HepG2 (cell line): ENCODE data around the gene EPHA3. TPM values are rescaled to one million over a fixed set of nuclear protein-coding genes. Genes with fewer than 3 reads are reported as not detected.

Experiments
- ATAC-seq: fragments of 200-7000 bp; cut with Tn5 transposase; 3 replicates; pipeline ENCODE4 v1.9.1; 2020; ENCODE audit warnings: mild to moderate bottlenecking, moderate library complexity
- BruUV-seq: library from RNA; stranded (reverse); fragments of 400-500 nt; replicated peaks from 2 replicates; lab custom pipeline; 2021; lab: Mats Ljungman, UMichigan
- CTCF ChIA-PET: fragments of 300-600 bp; formaldehyde crosslinking; extraction: SDS; loops from one replicate; lab custom pipeline; 2021; ENCODE audit warnings: low total read pairs, inconsistent platforms, low intra/inter-chr PET ratio; lab: Yijun Ruan, JAX
- POLR2A ChIA-PET: fragments of 350-600 bp; sonication (Branson Sonifier 250); formaldehyde crosslinking; loops from one replicate; lab custom pipeline; 2020; ENCODE audit warnings: antibody characterized with exemption, inconsistent platforms; lab: Yijun Ruan, JAX
- DNase-seq: peaks from one replicate; pipeline ENCODE4 v3.0.0-alpha.2; 2015; ENCODE audit warnings: low spot score
- FAIRE-seq: peaks from 3 replicates; lab custom pipeline; 2011; peaks lifted over from hg19 to GRCh38; lab: Jason Lieb, UNC
- H2AFZ ChIP-seq: one replicate; pipeline ENCODE4 v1.6.1; 2011; ENCODE audit warnings: low read length, inconsistent platforms
- H3K27ac ChIP-seq: fragments of 300-600 bp; 3 replicates; pipeline ENCODE4 v1.8.0; 2011; ENCODE audit warnings: mixed run types, mild to moderate bottlenecking, mixed read lengths, low read length, inconsistent platforms; ENCODE audit not compliant: insufficient read depth; ENCODE audit errors: extremely low read length
- H3K27me3 ChIP-seq, 2 experiments: fragments of 200-600 bp in 1 of 2; 2 replicates in 1 of 2; 3 replicates in 1 of 2; pipeline versions ENCODE4 v1.6.0 to v1.8.0; 2011; ENCODE audit warnings: low read length in 2 of 2, mild to moderate bottlenecking in 2 of 2, moderate library complexity in 2 of 2, inconsistent platforms in 1 of 2; ENCODE audit not compliant: insufficient read depth in 2 of 2, control insufficient read depth in 1 of 2
- H3K36me3 ChIP-seq, 2 experiments: fragments of 200-600 bp in 1 of 2; replicated peaks in 1 of 2; 2 replicates in 1 of 2; 3 replicates in 1 of 2; pipeline versions ENCODE4 v1.5.1 to v1.8.0; 2011; ENCODE audit warnings: low read length in 2 of 2, inconsistent platforms in 1 of 2; ENCODE audit not compliant: insufficient read depth in 2 of 2, control insufficient read depth in 1 of 2
- H3K4me1 ChIP-seq: 2 replicates; pipeline ENCODE4 v1.5.1; 2012; ENCODE audit warnings: low read length, inconsistent platforms; ENCODE audit not compliant: insufficient read depth
- H3K4me2 ChIP-seq: 2 replicates; pipeline ENCODE4 v1.6.0; 2011; ENCODE audit warnings: low read depth, low read length, inconsistent platforms
- H3K4me3 ChIP-seq, 3 experiments: fragments of 200-600 bp in 1 of 3; sonication (generic), shearing (Covaris generic) in 1 of 3; replicated peaks in 1 of 3; 2 replicates each; pipeline ENCODE4 v1.5.1; 2011 to 2016; ENCODE audit warnings: low read length in 3 of 3, inconsistent platforms in 2 of 3, low read depth in 2 of 3, mild to moderate bottlenecking in 2 of 3, control low read depth in 1 of 3, mixed read lengths in 1 of 3; ENCODE audit not compliant: insufficient read depth in 1 of 3
- H3K79me2 ChIP-seq: one replicate; pipeline ENCODE4 v1.6.1; 2011; ENCODE audit warnings: low read length, inconsistent platforms; ENCODE audit not compliant: insufficient read depth
- H3K9ac ChIP-seq: 2 replicates; pipeline ENCODE4 v1.6.0; 2011; ENCODE audit warnings: mild to moderate bottlenecking, low read depth, low read length, inconsistent platforms; ENCODE audit not compliant: insufficient read depth
- H3K9me3 ChIP-seq: 2 replicates; pipeline ENCODE4 v1.5.1; 2012; ENCODE audit warnings: mild to moderate bottlenecking, low read length
- H4K20me1 ChIP-seq: 2 replicates; pipeline ENCODE4 v1.6.0; 2011; ENCODE audit warnings: inconsistent platforms, mild to moderate bottlenecking, low read length, moderate library complexity; ENCODE audit not compliant: insufficient read depth
- CERS6 ChIP-seq: sonication (generic); formaldehyde crosslinking; IDR thresholded peaks from 2 replicates; pipeline ENCODE4 v1.5.0; 2020; ENCODE audit warnings: missing genetic modification reagents
- CHD4 ChIP-seq: fragments of 200-600 bp; sonication (generic); IDR thresholded peaks from 2 replicates; pipeline ENCODE4 v1.7.0; 2017; ENCODE audit warnings: mild to moderate bottlenecking, low read length, borderline replicate concordance
- FLYWCH1 ChIP-seq: sonication (generic); formaldehyde crosslinking; IDR thresholded peaks from 2 replicates; pipeline ENCODE4 v1.8.1; 2023; ENCODE audit warnings: mild to moderate bottlenecking, missing genetic modification reagents
- FOXO1 ChIP-seq: sonication (generic); formaldehyde crosslinking; IDR thresholded peaks from 2 replicates; pipeline ENCODE4 v1.4.0; 2020; ENCODE audit warnings: missing genetic modification reagents
- HMGXB3 ChIP-seq: sonication (generic); formaldehyde crosslinking; IDR thresholded peaks from 2 replicates; pipeline ENCODE4 v1.4.0; 2020; ENCODE audit warnings: missing genetic modification reagents, borderline replicate concordance
- ISX ChIP-seq: sonication (generic); formaldehyde crosslinking; conservative IDR thresholded peaks from 2 replicates; pipeline ENCODE4 v1.5.0; 2020; ENCODE audit warnings: missing genetic modification reagents
- MTA1 ChIP-seq: sonication (generic); formaldehyde crosslinking; IDR thresholded peaks from 2 replicates; pipeline ENCODE4 v1.4.0; 2020; ENCODE audit warnings: missing genetic modification reagents, mild to moderate bottlenecking, borderline replicate concordance
- NKX3-1 ChIP-seq: sonication (generic); formaldehyde crosslinking; IDR thresholded peaks from 2 replicates; pipeline ENCODE4 v1.5.0; 2020; ENCODE audit warnings: missing genetic modification reagents
- POGZ ChIP-seq: sonication (generic); formaldehyde crosslinking; IDR thresholded peaks from 2 replicates; pipeline ENCODE4 v1.4.0; 2020; ENCODE audit warnings: mild to moderate bottlenecking, missing genetic modification reagents
- RNF2 ChIP-seq: fragments of 450-650 bp; conservative IDR thresholded peaks from 2 replicates; pipeline ENCODE4 v1.6.1; 2016; ENCODE audit warnings: low read depth
- THYN1 ChIP-seq: sonication (generic); formaldehyde crosslinking; IDR thresholded peaks from 2 replicates; pipeline ENCODE4 v1.8.1; 2023; ENCODE audit warnings: low read depth, mild to moderate bottlenecking, moderate library complexity, missing genetic modification reagents, borderline replicate concordance
- ZKSCAN1 ChIP-seq: fragments of 150-350 bp; IDR thresholded peaks from 2 replicates; pipeline ENCODE4 v1.6.1; 2014; ENCODE audit warnings: low read length
- ZNF101 ChIP-seq: sonication (generic); formaldehyde crosslinking; IDR thresholded peaks from 2 replicates; pipeline ENCODE4 v1.4.0; 2020; ENCODE audit warnings: mild to moderate bottlenecking, low read depth, missing genetic modification reagents, borderline replicate concordance
- ZNF33A ChIP-seq: sonication (generic); formaldehyde crosslinking; IDR thresholded peaks from 2 replicates; pipeline ENCODE4 v1.5.1; 2020; ENCODE audit warnings: missing genetic modification reagents, mild to moderate bottlenecking, moderate library complexity, borderline replicate concordance
- ZNF503 ChIP-seq: sonication (generic); formaldehyde crosslinking; IDR thresholded peaks from 2 replicates; pipeline ENCODE4 v1.4.0; 2020; ENCODE audit warnings: missing genetic modification reagents
- ZNF605 ChIP-seq: sonication (generic); formaldehyde crosslinking; IDR thresholded peaks from 2 replicates; pipeline ENCODE4 v1.8.0; 2022; ENCODE audit warnings: mild to moderate bottlenecking, missing genetic modification reagents
- ZNF777 ChIP-seq: sonication (generic); formaldehyde crosslinking; IDR thresholded peaks from 2 replicates; pipeline ENCODE4 v1.4.0; 2020; ENCODE audit warnings: missing genetic modification reagents
- WGBS: methylation state at CpG from one replicate; pipeline ENCODE4 v1.1.6; 2017; ENCODE audit warnings: low lambda C conversion rate; 5-methylcytosine and 5-hydroxymethylcytosine counted together
- in situ Hi-C: cut with HindIII; loops from 2 replicates; pipeline ENCODE4 v1.10.0; 2017; ENCODE audit warnings: low pct_unique_long_range_greater_than_20kb; ENCODE audit not compliant: extremely low pct_ligation_motif_present
- intact Hi-C: fragments of 100-400 bp; cut with micrococcal nuclease; formaldehyde crosslinking; loops from one replicate; pipeline ENCODE4 v1.10.0; 2022; ENCODE audit not compliant: unreplicated experiment
- polyA plus RNA-seq, 8 experiments: library from polyadenylated mRNA; depleted of rRNA in 3 of 8; stranded (reverse) in 7 of 8; unstranded in 1 of 8; fragments of >200 nt; fragmentation: Illumina TruSeq in 4 of 8; extraction: Trizol in 4 of 8; gene quantifications; 2 replicates each; pipeline versions ENCODE4 v1.2.1 to v1.2.3, GENCODE V29; 2011 to 2016; ENCODE audit warnings: low read depth in 4 of 8, missing spikeins in 1 of 8, mixed read lengths in 1 of 8; ENCODE audit not compliant: insufficient read depth in 1 of 8
- total RNA-seq, 5 experiments: library from RNA; depleted of rRNA; stranded (reverse); fragments of >200 nt; fragmentation: Illumina TruSeq; extraction: Trizol; gene quantifications; 2 replicates each; pipeline ENCODE4 v1.2.3, GENCODE V29; 2016; ENCODE audit warnings: low read depth in 1 of 5

The EPHA3 gene
- total and polyA plus RNA-seq, 2 of the 13 experiments (the other 11 are each of a cell fraction or from before 2014, with no cell fraction given) = 0.01 TPM; not detected in 1

- no peak for TF ChIP-seq ZNF101 (CRISPR knock-in tag)
- TF ChIP-seq NKX3-1 (CRISPR knock-in tag) = no peak
- TF ChIP-seq THYN1 (CRISPR knock-in tag) = no peak
- TF ChIP-seq CHD4 = no peak
Observed at GRCh38 chr3:89173546-89173945, 66.1 kb downstream of the EPHA3 start (continued).

GRCh38 chr3:89179355-89180001, 72.1 kb downstream of the EPHA3 start:
- Histone ChIP-seq H3K79me2 (no peaks in the 10 kb centered on the region), H3K9me3 (no peaks in the 10 kb centered on the region), H2AFZ (no peak overlapping the region), H3K4me3 (no peak overlapping the region), H3K36me3 (no peaks in the 10 kb centered on the region), H3K9ac (no peak overlapping the region), H3K27me3 (no peaks in the 10 kb centered on the region; a peak in 1 of 5 replicates), H3K27ac (no peak overlapping the region), H3K4me2 (no peak overlapping the region), H3K4me1 (no peaks in the 10 kb centered on the region), H4K20me1 (no peaks in the 10 kb centered on the region)
- DNase-seq = no peak
- in situ Hi-C loops (no loop called here), intact Hi-C loops (no loop called here)
- ChIA-PET CTCF (no interaction called here), POLR2A (no interaction called here)
- no TSS peak for BruUV-seq
- no peak for ATAC-seq
- under 1% methylated on average over 3 of the region's 3 CpGs for WGBS
- FAIRE-seq = no peak
- TF ChIP-seq ZKSCAN1 (no peak), ZNF777 (CRISPR knock-in tag) (no peak), HMGXB3 (CRISPR knock-in tag) (no peak), ISX (CRISPR knock-in tag) (no peak), MTA1 (CRISPR knock-in tag) (no peak), ZNF605 (no peak), CERS6 (no peak), POGZ (CRISPR knock-in tag) (no peak), FOXO1 (CRISPR knock-in tag) (no peak), RNF2 (no peak), FLYWCH1 (CRISPR knock-in tag) (no peak), ZNF503 (CRISPR knock-in tag) (no peak), ZNF33A (CRISPR knock-in tag) (no peak)
